SK-N-SH (cell line): ENCODE measurements around the gene MDM4. TPM values are rescaled to one million over a fixed set of nuclear protein-coding genes. Genes with fewer than 3 reads are reported as not detected.

Source experiments
- CTCF ChIA-PET: fragments of 300-600, 350-600 bp; formaldehyde crosslinking; extraction: SDS; loops from one replicate; lab custom pipeline; 2021; lab: Yijun Ruan, JAX
- POLR2A ChIA-PET: fragments of 350-600 bp; sonication (Branson Sonifier 250); formaldehyde crosslinking; extraction: SDS; loops from one replicate; lab custom pipeline; 2020; ENCODE audit warnings: antibody characterized with exemption, inconsistent platforms; lab: Yijun Ruan, JAX
- DNase-seq: peaks from one replicate; pipeline ENCODE4 v3.0.0; 2012
- H2AFZ ChIP-seq: fragments of 200-600 bp; sonication (generic); 2 replicates; pipeline ENCODE4 v1.8.1; 2016; ENCODE audit warnings: antibody characterized with exemption, mild to moderate bottlenecking, low read depth
- H3F3A ChIP-seq: fragments of 200-600 bp; sonication (generic); replicated peaks from 2 replicates; pipeline ENCODE3; 2016; ENCODE audit warnings: antibody characterized with exemption, mild to moderate bottlenecking; ENCODE audit not compliant: insufficient read depth
- H3K27ac ChIP-seq, 2 experiments: fragments of 200-500 bp in 1 of 2; fragments of 200-600 bp in 1 of 2; sonication (Bioruptor generic) in 1 of 2; sonication (generic), shearing (Covaris generic) in 1 of 2; 2 replicates each; pipeline versions ENCODE4 v1.5.1 to v1.6.1; 2014 to 2016; ENCODE audit warnings: low read depth in 2 of 2, inconsistent platforms in 1 of 2, low read length in 1 of 2, mild to moderate bottlenecking in 1 of 2, mixed read lengths in 1 of 2
- H3K27me3 ChIP-seq: fragments of 200-600 bp; sonication (generic), shearing (Covaris generic); 2 replicates; pipeline ENCODE4 v1.6.1; 2016; ENCODE audit warnings: mixed run types; ENCODE audit not compliant: insufficient read depth
- H3K36me3 ChIP-seq, 2 experiments: fragments of 200-500 bp in 1 of 2; fragments of 200-600 bp in 1 of 2; sonication (Bioruptor generic) in 1 of 2; sonication (generic) in 1 of 2; replicated peaks in 1 of 2; 2 replicates each; pipeline versions ENCODE3 to v1.5.1; 2014 to 2016; ENCODE audit warnings: low read length in 1 of 2, mild to moderate bottlenecking in 1 of 2; ENCODE audit not compliant: insufficient read depth in 2 of 2, control insufficient read depth in 1 of 2
- H3K4me1 ChIP-seq, 2 experiments: fragments of 200-500 bp in 1 of 2; fragments of 200-600 bp in 1 of 2; sonication (Bioruptor generic) in 1 of 2; sonication (generic), shearing (Covaris generic) in 1 of 2; 2 replicates each; pipeline versions ENCODE4 v1.5.1 to v1.6.1; 2014 to 2016; ENCODE audit warnings: low read depth in 1 of 2, low read length in 1 of 2, mixed run types in 1 of 2; ENCODE audit not compliant: insufficient read depth in 2 of 2, control insufficient read depth in 1 of 2
- H3K4me2 ChIP-seq: fragments of 200-600 bp; sonication (generic), shearing (Covaris generic); 2 replicates; pipeline ENCODE4 v1.6.1; 2017; ENCODE audit warnings: mixed run types
- H3K4me3 ChIP-seq, 2 experiments: fragments of 200-500 bp in 1 of 2; fragments of 200-600 bp in 1 of 2; sonication (Bioruptor generic) in 1 of 2; sonication (generic), shearing (Covaris generic) in 1 of 2; 2 replicates each; pipeline versions ENCODE4 v1.5.1 to v1.8.1; 2014 to 2016; ENCODE audit warnings: low read depth in 2 of 2, inconsistent platforms in 1 of 2, low read length in 1 of 2, mild to moderate bottlenecking in 1 of 2, mixed read lengths in 1 of 2, moderate library complexity in 1 of 2
- H3K79me2 ChIP-seq: fragments of 200-600 bp; sonication (generic); 2 replicates; pipeline ENCODE4 v1.8.1; 2017; ENCODE audit warnings: mild to moderate bottlenecking; ENCODE audit not compliant: insufficient read depth
- H3K9ac ChIP-seq: fragments of 200-600 bp; sonication (generic); 2 replicates; pipeline ENCODE4 v1.6.1; 2017; ENCODE audit warnings: mixed run types
- H3K9me2 ChIP-seq: fragments of 200-600 bp; sonication (generic); 2 replicates; pipeline ENCODE4 v1.6.1; 2017; ENCODE audit warnings: mixed run types
- H3K9me3 ChIP-seq: fragments of 200-600 bp; sonication (generic); 2 replicates; pipeline ENCODE4 v1.6.1; 2017; ENCODE audit warnings: mixed run types, mild to moderate bottlenecking, moderate library complexity
- H4K20me1 ChIP-seq: fragments of 200-600 bp; sonication (generic); 2 replicates; pipeline ENCODE4 v1.6.1; 2017; ENCODE audit warnings: mild to moderate bottlenecking, mixed run types; ENCODE audit not compliant: insufficient read depth
- ELF1 ChIP-seq: IDR thresholded peaks from 2 replicates; pipeline ENCODE4 v1.4.0; 2012
- EZH2phosphoT487 ChIP-seq: fragments of 200-600 bp; sonication (generic); IDR thresholded peaks from 2 replicates; pipeline ENCODE4 v1.6.1; 2017; ENCODE audit warnings: low read depth, mixed run types, mild to moderate bottlenecking, antibody characterized with exemption, moderate library complexity, borderline replicate concordance
- FOXM1 ChIP-seq: IDR thresholded peaks from 2 replicates; pipeline ENCODE4 v1.4.0; 2012; ENCODE audit warnings: low read depth, mild to moderate bottlenecking
- GABPA ChIP-seq: IDR thresholded peaks from 2 replicates; pipeline ENCODE4 v1.4.0; 2012; ENCODE audit warnings: low read depth, mild to moderate bottlenecking
- JUND ChIP-seq: IDR thresholded peaks from 2 replicates; pipeline ENCODE4 v1.4.0; 2012
- MEF2A ChIP-seq: IDR thresholded peaks from 2 replicates; pipeline ENCODE4 v1.4.0; 2012; ENCODE audit warnings: low read depth, borderline replicate concordance
- MXI1 ChIP-seq: IDR thresholded peaks from 2 replicates; pipeline ENCODE4 v1.6.1; 2012; ENCODE audit warnings: mild to moderate bottlenecking, low read depth, low read length, improper control_type of control experiment
- NFIC ChIP-seq: IDR thresholded peaks from 2 replicates; pipeline ENCODE4 v1.4.0; 2012; ENCODE audit warnings: borderline replicate concordance
- RCOR1 ChIP-seq: fragments of 150-350 bp; IDR thresholded peaks from 2 replicates; pipeline ENCODE4 v1.6.1; 2017; ENCODE audit warnings: antibody characterized with exemption, low read length
- SIN3A ChIP-seq: IDR thresholded peaks from 2 replicates; pipeline ENCODE4 v1.6.1; 2012; ENCODE audit warnings: low read depth, mild to moderate bottlenecking, low read length, moderate library complexity, borderline replicate concordance
- TAF1 ChIP-seq: IDR thresholded peaks from 2 replicates; pipeline ENCODE4 v1.6.1; 2012; ENCODE audit warnings: low read depth, mild to moderate bottlenecking, low read length, moderate library complexity, borderline replicate concordance
- WGBS: methylation state at CpG from one replicate; pipeline ENCODE4 v1.1.6; 2017; ENCODE audit warnings: low lambda C conversion rate; 5-methylcytosine and 5-hydroxymethylcytosine counted together
- polyA plus RNA-seq, 3 experiments: library from polyadenylated mRNA; depleted of rRNA; stranded (reverse); fragments of >200 nt; gene quantifications; 2 replicates each; pipeline ENCODE4 v1.2.3, GENCODE V29; 2012
- TF ChIP-seq, protein P1 (sequence below): IDR thresholded peaks from 2 replicates; pipeline ENCODE4 v1.4.0; 2012; ENCODE audit warnings: low read depth
- TF ChIP-seq, protein P2 (sequence below): IDR thresholded peaks from 2 replicates; pipeline ENCODE4; 2012
- TF ChIP-seq, protein P3 (sequence below): IDR thresholded peaks from 2 replicates; pipeline ENCODE4 v1.4.0; 2012; ENCODE audit warnings: low read depth, borderline replicate concordance
- TF ChIP-seq, protein P4 (sequence below): IDR thresholded peaks from 2 replicates; pipeline ENCODE4 v1.4.0; 2012; ENCODE audit warnings: low read depth, borderline replicate concordance

MDM4 gene
- polyA plus RNA-seq, 1 of the 3 experiments (the other 2 are of a cell fraction) = 6.2 TPM

DNA sequence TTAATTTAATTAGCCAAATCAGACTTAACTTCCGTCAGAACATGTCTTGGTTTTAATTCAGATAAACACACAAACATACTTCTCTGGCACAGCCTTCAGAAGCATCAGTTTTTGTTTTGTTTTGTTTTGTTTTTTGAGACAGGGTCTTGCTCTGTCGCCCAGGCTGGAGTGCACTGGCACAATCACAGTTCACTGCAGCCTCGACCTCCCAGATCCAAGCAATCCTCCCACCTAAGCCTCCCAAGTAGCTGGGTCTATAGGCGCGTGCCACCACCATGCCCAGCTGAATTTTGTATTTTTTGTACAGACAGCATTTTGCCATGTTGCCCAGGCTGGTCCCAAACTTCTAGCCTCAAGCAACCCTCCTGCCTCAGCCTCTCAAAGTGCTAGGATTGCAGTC, 34.7 kb downstream of the MDM4 start:
- peaks cover 9% of the 10 kb centered on the region; the same call in 1 of the 2 replicates for H4K20me1 ChIP-seq
- H3K9ac ChIP-seq = no peak overlapping the region
- H3K36me3 ChIP-seq = peaks cover 52 to 69% of the 10 kb centered on the region in 2 experiments
- H2AFZ ChIP-seq = no peak overlapping the region
- DNase-seq = no peak
- H3K4me2 ChIP-seq = no peak overlapping the region
- peaks cover 0 to 3% of the 10 kb centered on the region in 2 experiments; a peak in 1 of 4 replicates for H3K4me1 ChIP-seq
- ChIA-PET CTCF (interaction anchor here (0.8 to 10.0 kb wide), 7 partner anchors 16 to 390 kb away, joined by 3 to 63 read pairs (median 4); no protein-coding TSS in a partner anchor), POLR2A (interaction anchor here (0.6 kb wide), 1 partner anchor 613 kb away, joined by 3 read pairs; no protein-coding TSS in a partner anchor)
- no peaks in the 10 kb centered on the region for H3K9me2 ChIP-seq
- H3K79me2 ChIP-seq = peaks cover 6% of the 10 kb centered on the region; the same call in 1 of the 2 replicates
- WGBS = 85% methylated on average over 5 of the region's 5 CpGs
- H3K4me3 ChIP-seq = no peak overlapping the region
- H3K9me3 ChIP-seq = no peaks in the 10 kb centered on the region
- TF ChIP-seq SIN3A (no peak), RCOR1 (no peak), NFIC (no peak), EZH2phosphoT487 (no peak), ELF1 (no peak), FOXM1 (no peak), TAF1 (no peak), JUND (no peak), GABPA (no peak), MXI1 (no peak), MEF2A (no peak)
- TF ChIP-seq, protein P1, sequence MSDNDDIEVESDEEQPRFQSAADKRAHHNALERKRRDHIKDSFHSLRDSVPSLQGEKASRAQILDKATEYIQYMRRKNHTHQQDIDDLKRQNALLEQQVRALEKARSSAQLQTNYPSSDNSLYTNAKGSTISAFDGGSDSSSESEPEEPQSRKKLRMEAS = no peak
- TF ChIP-seq, protein P2, sequence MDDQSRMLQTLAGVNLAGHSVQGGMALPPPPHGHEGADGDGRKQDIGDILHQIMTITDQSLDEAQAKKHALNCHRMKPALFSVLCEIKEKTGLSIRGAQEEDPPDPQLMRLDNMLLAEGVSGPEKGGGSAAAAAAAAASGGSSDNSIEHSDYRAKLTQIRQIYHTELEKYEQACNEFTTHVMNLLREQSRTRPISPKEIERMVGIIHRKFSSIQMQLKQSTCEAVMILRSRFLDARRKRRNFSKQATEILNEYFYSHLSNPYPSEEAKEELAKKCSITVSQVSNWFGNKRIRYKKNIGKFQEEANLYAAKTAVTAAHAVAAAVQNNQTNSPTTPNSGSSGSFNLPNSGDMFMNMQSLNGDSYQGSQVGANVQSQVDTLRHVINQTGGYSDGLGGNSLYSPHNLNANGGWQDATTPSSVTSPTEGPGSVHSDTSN = no peak
- TF ChIP-seq, protein P3, sequence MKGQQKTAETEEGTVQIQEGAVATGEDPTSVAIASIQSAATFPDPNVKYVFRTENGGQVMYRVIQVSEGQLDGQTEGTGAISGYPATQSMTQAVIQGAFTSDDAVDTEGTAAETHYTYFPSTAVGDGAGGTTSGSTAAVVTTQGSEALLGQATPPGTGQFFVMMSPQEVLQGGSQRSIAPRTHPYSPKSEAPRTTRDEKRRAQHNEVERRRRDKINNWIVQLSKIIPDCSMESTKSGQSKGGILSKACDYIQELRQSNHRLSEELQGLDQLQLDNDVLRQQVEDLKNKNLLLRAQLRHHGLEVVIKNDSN = no peak
- TF ChIP-seq, protein P4, sequence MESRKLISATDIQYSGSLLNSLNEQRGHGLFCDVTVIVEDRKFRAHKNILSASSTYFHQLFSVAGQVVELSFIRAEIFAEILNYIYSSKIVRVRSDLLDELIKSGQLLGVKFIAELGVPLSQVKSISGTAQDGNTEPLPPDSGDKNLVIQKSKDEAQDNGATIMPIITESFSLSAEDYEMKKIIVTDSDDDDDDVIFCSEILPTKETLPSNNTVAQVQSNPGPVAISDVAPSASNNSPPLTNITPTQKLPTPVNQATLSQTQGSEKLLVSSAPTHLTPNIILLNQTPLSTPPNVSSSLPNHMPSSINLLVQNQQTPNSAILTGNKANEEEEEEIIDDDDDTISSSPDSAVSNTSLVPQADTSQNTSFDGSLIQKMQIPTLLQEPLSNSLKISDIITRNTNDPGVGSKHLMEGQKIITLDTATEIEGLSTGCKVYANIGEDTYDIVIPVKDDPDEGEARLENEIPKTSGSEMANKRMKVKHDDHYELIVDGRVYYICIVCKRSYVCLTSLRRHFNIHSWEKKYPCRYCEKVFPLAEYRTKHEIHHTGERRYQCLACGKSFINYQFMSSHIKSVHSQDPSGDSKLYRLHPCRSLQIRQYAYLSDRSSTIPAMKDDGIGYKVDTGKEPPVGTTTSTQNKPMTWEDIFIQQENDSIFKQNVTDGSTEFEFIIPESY = no peak
- no peak overlapping the region for H3K27ac ChIP-seq
- H3F3A ChIP-seq = no peaks in the 10 kb centered on the region
- no peaks in the 10 kb centered on the region for H3K27me3 ChIP-seq
